Measurements from ENCODE around the gene MACROD1.

Gene MACROD1

DNA sequence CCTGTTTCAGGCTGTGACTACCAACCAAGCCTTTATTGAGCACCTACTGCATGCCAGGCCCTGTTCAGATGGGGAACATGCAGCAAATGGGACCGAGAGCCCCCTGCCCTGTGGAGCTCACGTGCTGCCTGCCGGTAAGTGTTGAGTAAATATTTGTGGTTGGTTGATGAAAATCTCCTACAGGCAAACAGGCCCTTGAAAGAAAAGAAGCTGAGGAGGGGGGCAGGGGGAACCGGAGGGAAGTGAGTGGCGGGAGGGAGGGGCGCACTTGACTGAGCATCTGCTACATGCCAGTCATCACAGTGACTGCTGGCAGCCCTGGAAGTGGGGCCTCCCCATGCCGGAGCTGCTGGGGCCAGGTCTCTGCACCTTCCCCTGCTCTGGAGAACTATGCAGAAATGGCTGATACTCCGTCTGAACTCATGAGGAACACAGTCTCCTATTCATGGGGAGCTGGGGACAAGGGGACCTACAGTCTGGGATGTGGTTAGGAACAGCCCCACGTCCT is 34.2 kb downstream of the MACROD1 start:
- DNase-seq (ENCODE audit: low read depth in 2 of 2) = no peak

DNA sequence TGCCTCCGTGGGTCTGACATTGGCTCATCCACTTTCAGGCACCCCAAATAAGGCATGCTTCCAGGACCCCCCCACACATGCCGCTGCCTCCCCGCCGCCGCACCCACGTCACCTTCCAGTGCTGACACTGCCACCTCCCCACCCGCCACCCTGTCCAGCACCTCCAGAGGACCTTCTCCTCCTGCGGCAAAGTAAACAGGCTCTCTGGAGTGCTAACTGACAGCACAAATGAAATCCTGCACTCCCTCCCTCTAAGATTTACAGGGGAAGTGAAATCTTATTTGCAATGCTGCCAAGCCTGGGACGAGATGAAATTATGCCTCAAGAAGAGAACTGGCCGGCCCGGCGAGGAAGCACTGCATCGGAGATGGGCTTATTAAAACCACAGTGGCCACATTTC is 35.3 kb downstream of the MACROD1 start:
- no peak for DNase-seq (ENCODE audit: low read depth in 2 of 2)

DNA sequence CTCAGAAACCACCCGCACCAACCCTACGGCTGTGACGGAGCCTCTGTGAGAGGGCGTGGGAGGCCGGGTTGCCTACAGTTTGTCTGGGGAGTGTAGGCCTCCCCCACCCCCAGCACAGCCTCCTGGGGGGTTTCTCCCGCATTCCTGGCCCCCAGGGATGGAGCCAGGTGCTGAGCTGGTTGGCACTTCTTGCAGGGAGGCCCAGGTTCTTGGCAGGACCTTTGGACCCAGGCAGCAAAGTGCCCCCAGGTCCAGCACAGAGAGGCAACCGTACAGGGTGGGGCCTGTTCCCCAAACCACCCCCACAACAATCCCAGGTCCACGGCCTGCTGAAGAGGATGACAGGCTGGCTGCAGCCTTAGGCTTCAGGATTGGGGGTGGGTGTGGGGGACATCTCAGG is 36.5 kb downstream of the MACROD1 start:
- no peak for DNase-seq (ENCODE audit: low read depth in 2 of 2)

DNA sequence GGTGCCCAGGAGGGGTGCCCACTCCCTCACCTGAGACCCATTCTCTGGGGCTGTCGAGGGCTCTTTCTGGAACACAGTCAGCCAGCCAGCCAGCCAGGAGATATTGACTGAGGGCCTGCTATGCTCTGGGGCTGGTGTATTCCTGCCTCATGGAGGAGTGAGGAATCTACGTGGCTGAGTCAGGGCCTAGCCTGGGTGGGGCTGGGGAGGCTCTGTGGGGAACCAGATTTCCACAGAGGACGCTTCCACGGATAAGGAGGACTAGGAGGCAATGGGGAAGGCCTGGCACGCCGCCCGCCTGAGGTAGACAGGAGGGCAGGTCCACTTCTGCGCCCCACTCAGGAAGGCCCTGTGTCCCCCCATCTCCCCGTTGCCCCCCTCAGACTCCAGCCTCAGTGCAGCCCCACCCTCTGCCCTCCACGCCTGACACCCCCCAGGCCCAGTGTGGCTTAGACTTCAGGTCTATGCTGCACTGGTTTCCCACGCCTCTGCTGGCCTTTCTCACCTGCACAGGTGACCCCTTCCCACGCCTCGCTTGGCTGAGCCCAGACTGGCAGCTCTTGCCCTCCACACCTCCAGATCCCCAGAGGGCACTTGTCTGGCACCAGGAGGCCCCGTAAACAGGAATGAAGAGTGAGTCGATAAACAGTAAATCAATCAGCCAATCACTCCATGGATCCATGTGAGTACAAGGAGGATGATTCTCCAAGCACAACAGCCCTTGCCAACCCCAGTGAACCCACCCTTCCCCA is 37.5 kb downstream of the MACROD1 start:
- DNase-seq (ENCODE audit: low read depth in 2 of 2) = no peak

DNA sequence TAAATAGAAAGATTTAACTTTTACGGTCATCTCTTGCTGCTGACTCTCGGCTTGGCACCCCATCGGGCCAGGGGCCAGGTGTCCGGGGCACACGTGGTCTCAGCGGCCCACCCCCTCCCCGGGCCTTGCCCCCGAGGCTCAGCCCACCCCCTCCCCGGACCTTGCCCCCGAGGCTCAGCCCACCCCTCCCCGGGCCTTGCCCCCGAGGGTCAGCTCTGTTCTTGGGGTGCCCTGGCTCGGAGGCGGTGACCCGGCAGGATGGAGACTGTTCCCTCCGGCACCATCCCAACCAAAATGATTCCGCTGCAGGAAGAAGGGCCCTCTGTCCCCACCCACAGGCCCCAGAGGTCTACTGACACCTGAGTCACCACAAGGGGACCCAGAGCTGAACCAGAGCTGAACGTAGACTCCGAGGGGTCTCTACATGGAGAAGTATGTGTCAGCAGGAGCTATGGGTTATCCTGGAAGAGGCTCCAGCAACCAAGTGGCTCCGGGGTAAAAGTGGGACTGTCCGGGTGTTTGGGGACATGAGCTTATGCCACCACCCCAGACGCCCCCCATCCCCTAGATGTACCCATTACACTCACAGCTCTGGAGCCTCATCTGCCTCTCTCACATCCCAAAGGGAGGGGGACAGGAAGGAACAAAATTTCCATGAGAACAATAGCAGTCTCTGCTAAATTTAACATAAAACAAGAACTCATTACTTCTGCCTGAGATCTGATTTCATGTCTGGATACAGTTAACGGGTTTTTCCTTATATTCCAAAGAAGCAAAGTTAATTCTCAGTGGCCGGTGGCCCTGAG is 38.4 kb downstream of the MACROD1 start:
- DNase-seq (ENCODE audit: low read depth in 2 of 2) = no peak

DNA sequence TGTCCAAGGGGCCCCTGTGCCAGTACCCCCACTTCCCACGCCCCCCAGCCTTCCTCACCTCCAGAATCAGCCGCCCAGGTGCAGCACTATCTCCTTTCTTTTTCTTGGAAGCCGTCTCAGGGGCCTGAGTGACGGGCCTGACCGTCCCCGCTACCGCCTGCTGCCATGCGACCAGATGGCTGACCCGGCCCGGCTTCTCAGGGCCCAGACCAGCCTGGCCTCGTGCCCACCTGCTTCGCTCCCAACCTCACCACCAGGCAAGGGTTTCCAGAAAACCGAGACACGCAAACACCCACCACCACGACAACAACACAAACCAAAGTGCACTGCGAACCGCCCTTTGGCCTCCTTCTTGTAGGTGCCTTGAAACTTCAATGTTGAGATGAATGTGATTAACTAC is 39.1 kb downstream of the MACROD1 start:
- DNase-seq (ENCODE audit: low read depth in 2 of 2) = no peak

DNA sequence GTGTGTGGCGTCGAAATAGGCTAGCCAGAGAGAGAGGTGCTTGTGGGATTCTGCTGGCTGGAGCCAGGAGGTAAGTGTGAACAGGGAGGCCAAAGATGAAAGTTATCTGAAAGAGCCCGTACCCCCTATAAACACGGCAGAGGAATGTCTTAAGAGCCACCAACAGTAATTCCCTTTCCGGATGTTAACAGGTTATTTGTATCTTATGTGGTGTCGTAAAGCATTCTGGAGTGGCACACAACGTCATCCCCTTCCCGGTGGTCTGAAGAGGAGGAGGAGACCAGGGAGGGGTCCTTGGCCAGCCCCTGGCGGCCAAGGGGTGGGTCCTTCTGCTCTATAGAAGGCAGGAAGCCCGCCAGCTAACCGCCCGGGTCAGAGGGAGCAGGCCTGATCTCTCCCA is 39.5 kb downstream of the MACROD1 start:
- DNase-seq (ENCODE audit: low read depth in 2 of 2) = no peak

DNA sequence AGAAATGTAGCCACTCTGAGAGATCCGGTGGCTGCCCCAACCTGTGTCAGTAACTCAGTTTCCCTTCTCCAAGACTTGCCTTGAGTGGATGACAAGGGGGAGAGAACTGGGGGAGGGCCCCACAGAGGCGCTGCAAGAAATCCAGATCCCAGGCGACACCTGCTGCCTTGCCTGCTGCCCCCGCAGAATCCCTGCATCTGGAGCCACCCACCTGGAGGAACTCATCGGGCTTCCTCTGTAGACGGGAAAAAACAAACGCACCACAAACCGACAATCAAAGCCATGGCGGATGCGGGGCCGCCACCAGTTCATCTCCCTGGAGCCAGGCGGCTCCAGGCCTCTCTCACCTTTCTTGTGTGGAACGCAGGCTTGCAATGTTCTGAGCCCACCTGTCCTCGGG is 40.2 kb downstream of the MACROD1 start:
- DNase-seq (ENCODE audit: low read depth in 2 of 2) = no peak

DNA sequence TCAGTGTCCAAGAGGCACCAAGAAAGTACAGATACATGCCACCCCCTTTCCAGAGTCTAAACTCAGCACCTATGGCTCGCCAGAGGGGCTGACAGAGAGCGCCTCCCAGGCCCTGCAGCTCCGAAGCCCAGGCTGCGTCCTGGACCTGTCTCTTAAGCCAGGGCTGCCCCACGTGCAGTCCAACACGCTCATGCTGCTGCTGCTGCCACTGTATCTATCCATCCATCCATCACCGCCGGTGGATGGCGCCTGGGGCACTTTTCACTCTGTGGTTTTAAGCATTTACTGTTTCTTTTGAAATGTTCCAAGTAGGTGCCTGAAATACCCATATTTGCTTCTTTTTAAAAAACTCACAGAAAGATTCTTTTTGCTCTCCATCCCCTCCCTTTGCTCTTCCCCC is 41.8 kb downstream of the MACROD1 start:
- DNase-seq (ENCODE audit: low read depth in 2 of 2) = no peak

DNA sequence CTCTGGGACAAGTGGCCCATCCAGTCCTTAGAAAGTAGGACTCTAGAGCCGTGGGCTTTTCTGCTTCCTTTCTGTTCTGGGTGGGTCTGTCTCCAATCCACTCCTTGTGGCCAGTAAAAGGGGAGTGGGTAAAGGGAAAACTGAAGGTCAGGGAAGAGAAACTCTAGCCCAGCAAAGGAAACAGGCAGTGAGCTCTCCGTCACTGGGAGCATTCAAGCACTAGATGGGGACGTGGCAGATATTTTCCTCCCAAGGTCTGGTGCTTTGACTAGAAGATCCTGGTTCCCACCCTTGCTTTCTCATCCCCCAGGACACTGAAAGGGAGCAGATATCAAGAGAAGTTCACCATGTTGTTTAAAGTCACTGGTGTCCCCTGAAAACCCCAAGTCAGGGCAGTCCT is 42.2 kb downstream of the MACROD1 start:
- DNase-seq (ENCODE audit: low read depth in 2 of 2) = no peak

DNA sequence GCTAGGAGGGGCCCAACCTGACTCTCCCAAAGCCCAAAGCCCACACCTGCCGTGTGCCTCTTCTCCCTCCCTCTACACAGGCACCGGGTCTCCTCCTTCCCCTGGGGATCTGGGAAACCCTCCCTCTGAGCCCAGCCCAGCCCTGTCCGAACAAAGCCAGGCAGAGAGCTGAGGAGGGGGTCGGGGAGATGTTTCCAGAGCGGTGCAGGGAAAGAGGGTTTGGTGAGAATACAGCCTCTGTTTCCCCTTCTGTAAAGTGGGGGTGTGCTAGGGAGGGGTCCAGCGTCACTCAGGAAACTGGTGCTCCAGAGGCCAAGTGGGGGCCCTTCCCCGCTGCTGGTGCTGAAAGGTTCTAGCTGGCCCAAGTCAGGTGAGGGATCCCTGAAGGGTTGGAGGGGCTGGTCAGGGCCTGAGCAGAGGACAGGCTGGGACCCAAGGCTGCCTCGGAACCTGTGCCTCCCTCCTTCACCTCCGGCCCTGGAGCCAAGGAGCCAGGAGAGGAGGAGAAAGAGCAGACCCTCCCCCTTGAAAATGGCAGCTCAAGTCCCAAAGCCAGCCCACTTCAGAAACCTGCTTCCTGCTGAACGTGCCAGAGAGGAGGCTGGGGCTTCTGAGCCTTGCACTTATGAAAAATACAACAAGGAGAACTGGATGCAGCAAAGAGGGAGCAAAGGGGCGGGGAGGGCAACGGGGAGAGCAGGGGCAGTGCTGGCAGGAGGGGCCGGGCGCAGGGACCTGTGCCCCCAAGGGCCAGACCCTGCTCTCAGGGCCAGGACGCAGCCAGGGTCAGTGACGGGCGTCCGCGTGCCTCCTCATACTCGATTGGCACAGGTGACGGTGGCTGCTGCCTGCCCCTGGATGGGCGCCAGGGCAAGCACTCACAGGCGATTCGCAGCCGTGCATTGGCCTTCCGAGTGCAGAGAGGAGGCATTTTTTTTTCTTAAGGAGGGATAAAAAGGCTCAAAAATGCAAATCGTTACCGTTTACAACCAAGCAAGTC is 43.2 kb downstream of the MACROD1 start:
- DNase-seq (ENCODE audit: low read depth in 2 of 2) = no peak

DNA sequence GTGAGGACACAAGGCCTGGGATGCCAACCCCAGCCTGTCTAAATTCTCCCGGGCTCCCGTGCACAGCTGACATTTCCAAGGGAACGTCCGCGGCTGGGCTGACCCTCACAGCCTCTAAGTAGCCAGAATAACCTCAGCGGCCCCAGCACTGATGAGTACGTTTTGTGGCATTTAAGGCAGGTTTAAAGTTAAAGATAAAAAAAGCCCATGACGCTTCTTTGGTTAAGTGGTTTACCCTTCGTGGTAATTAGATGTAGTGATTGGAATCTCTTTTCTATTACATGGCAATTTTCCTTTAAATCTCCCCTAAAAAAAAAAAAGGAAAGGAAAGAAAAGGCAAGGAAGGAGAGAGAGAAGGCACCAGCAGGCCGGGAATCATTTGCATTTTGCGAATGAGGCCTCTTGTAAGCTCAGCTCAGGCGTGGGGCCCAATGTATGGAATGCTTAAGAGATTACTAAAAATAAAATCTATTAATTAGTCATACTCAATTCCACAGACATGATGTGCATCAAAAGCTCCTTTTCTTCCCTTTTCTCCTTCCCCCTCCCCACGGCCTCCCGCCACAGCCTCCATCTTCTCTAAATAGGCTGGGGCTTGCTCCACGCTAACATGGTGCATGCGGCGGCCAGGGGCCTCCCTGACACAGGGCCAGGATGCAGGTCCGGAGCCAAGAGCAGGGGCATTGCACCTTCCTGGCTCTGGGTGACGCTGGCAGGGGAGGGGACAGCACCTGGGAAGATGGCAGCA is 44.1 kb downstream of the MACROD1 start:
- DNase-seq (ENCODE audit: low read depth in 2 of 2) = no peak

DNA sequence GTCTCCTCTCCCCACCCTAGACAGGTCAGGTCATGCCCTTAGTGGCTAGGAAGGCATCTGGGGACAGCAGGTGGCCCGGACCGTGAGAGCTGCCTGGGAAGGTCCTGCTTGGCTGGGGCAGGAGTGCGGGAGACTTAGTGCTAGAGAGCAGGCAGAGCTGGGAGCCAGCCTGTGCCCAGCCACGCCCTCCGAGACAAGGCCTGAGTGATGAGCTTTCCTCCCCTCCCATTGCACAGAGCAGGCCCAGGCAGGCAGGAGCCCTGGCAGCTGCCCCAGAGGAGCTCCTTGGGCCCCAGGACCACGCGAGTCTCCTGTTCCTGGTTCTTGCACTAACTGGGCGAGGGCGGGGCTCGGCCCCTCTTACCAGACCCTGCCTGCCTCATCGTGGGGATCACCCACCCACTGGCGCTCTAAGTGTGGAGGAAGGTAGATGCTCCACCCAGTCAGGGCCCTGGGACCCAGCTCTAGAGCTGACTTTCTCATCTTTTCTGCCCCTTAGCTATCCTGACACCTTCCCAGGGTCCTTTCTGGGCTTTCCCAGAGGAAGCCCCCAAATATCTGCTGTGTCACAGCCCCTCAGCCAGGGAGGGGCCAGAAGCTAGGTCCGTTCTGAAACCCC is 44.9 kb downstream of the MACROD1 start:
- DNase-seq (ENCODE audit: low read depth in 2 of 2) = no peak

DNA sequence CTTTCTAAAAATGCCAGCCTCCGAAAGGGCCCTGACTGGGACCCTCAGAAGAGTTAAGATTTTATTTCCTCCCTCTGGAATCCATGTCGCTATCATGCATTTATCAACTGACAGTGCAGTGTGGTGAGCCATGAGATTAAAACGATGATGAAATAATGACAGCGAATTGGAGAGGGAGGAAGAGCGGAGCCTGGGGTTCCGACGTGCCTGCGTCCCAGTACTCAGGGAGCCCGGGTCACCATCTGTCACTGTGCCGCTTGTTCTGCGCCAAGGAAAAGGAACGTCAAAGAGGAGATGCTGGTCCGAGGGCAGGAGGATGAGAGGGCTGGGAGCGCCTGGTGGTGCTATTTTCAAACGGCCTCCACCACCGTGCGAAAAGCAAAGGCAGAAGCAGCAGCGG is 46.2 kb downstream of the MACROD1 start:
- DNase-seq (ENCODE audit: low read depth in 2 of 2) = no peak

DNA sequence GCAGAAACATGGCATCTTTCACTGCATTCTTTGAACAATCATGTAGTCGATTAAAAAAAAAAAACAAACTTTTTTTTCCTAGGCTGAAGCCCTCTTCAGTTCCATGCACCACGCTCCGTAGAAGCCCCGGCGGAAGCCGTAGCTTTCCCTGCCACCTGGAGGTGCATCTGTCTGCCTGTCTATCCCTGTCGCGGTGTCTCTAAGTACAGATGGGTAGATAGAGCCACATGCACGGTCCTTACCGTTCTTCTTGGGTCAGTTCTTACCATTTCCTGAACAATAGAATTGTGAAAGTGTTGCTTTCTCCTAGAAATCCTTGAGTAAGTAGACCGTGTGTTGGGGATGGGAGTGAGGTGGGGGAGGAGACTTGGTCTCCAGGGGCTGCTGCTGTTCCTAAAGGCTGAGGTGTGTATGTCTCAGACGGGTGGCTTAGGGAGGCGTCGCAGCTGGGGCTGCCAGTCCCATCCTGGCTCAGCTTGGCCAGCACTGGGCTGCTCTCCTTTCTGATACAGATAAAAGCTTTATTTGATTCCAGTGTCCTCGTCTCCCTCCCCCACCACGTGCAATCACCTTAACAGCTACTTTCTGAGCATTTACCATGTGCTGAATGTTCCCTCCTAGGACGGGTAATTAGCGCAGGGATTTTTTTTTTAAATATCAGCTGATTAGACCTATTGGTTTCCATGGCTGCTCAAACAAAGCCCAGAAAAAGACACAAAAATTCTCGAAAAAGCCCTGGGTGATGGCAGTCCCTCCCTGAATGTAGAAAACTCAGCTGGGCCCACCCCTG is 46.8 kb downstream of the MACROD1 start:
- no peak for DNase-seq (ENCODE audit: low read depth in 2 of 2)

DNA sequence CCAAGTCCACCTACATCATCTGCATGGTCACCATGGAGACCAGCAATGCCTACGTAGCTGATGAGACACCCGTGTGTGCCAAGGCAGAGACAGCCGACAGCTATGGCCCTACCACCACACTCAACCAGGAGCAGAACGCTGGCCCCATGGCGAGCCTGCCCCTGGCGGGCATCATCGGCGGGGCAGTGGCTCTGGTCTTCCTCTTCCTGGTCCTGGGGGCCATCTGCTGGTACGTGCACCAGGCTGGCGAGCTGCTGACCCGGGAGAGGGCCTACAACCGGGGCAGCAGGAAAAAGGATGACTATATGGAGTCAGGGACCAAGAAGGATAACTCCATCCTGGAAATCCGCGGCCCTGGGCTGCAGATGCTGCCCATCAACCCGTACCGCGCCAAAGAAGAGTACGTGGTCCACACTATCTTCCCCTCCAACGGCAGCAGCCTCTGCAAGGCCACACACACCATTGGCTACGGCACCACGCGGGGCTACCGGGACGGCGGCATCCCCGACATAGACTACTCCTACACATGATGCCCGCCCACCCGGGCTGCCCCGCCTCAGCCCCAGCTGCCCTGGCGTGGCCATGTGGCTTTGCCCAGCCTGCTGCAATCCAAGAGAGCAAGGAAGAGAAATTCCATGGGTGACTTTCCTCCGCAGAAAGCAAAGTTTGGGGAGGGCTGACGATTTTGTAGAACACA is 48.0 kb downstream of the MACROD1 start:
- no peak for DNase-seq (ENCODE audit: low read depth in 2 of 2)

DNA sequence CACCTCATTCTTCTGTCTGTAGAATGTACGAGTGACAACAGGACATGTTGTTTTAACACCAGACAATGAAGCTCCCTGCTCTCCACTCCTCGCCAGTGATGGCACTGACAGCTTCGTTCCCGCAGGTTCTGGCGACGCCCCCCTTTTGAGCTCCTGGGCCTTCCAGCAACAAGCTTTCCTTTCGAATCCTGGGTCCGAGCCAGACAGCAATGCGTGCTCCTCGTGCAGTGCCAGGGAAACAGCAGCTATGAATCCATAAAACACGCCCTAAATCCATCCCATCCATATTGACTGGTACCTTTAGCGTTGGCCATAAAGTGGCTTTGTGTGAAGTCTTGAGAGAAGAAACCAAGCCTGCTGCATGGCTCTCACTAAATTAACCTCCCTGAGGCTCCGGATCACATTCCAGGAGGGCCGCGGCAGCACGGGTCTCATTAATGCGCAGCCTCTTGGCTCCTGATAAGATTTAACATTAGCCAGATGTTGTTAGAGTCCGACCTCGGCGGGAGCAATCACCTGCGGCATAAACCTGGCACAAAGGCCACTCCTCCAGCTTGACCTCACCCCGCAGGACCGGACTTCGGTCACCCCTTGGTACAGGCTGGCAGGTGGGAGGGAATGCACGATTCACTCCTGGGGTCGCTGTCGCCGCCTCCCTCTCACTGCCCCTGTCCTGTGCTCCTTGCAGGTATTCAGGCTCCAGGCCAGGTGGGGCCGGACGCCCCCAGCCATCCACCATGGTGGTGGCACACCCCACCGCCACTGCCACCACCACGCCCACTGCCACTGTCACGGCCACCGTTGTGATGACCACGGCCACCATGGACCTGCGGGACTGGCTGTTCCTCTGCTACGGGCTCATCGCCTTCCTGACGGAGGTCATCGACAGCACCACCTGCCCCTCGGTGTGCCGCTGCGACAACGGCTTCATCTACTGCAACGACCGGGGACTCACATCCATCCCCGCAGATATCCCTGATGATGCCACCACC is 50.1 kb downstream of the MACROD1 start:
- DNase-seq (ENCODE audit: low read depth in 2 of 2) = no peak

DNA sequence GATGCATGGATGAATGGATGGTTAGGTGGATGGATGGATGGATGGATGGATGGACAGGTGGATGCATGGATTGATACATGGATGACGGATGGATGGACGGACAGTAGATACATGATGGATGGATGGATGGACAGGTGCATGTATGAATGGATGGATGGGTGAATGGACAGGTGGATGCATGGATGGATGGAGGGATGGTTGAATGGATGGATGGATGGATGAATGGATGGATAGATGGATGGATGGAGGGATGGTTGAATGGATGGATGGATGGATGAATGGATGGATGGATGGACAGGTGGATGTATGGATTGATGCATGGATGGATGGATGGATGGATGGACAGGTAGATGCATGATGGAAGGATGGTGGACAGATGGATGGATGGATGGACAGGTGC is 51.7 kb downstream of the MACROD1 start:
- DNase-seq (ENCODE audit: low read depth in 2 of 2) = no peak

Data from stimulated activated CD4-positive, alpha-beta T cell treated with anti-CD3 and anti-CD28 coated beads, Interleukin-15, amount 100 ng/mL, for 48 hours (primary cell).